IPS-20b (cell line): Measurements from ENCODE around the gene ZMAT1.

Source experiments
- H3K27ac ChIP-seq: one replicate; pipeline ENCODE4 v1.5.1; 2013; ENCODE audit warnings: low read length
- H3K27me3 ChIP-seq: 2 replicates; pipeline ENCODE4 v1.6.1; 2013; ENCODE audit warnings: mild to moderate bottlenecking, low read length, inconsistent platforms; ENCODE audit not compliant: insufficient read depth
- H3K36me3 ChIP-seq: 2 replicates; pipeline ENCODE4 v1.6.1; 2013; ENCODE audit warnings: low read depth, mild to moderate bottlenecking, inconsistent platforms, low read length, moderate library complexity; ENCODE audit not compliant: insufficient read depth
- H3K4me1 ChIP-seq: 2 replicates; pipeline ENCODE4 v1.6.1; 2013; ENCODE audit warnings: mild to moderate bottlenecking, control low read depth, inconsistent platforms, low read length, moderate library complexity; ENCODE audit not compliant: insufficient read depth
- H3K4me3 ChIP-seq: 2 replicates; pipeline ENCODE4 v1.5.1; 2013; ENCODE audit warnings: mild to moderate bottlenecking, low read length, inconsistent platforms
- H3K9ac ChIP-seq: 2 replicates; pipeline ENCODE4 v1.6.1; 2013; ENCODE audit warnings: low read depth, mild to moderate bottlenecking, inconsistent platforms, low read length, moderate library complexity
- H3K9me3 ChIP-seq: 2 replicates; pipeline ENCODE4 v1.6.1; 2013; ENCODE audit warnings: mild to moderate bottlenecking, low read depth, low read length, inconsistent platforms; ENCODE audit not compliant: insufficient read depth

The ZMAT1 gene

GRCh38 chrX:101906136-101906796, 25.6 kb downstream of the ZMAT1 start:
- Histone ChIP-seq H3K27ac (no peak overlapping the region), H3K36me3 (no peaks in the 10 kb centered on the region), H3K9me3 (no peaks in the 10 kb centered on the region), H3K27me3 (no peaks in the 10 kb centered on the region), H3K4me1 (no peaks in the 10 kb centered on the region), H3K9ac (no peak overlapping the region), H3K4me3 (no peak overlapping the region)

GRCh38 chrX:101904996-101905395, 26.8 kb downstream of the ZMAT1 start:
- Histone ChIP-seq H3K4me1 (no peaks in the 10 kb centered on the region), H3K36me3 (no peaks in the 10 kb centered on the region), H3K27ac (no peak overlapping the region), H3K4me3 (no peak overlapping the region), H3K9ac (no peak overlapping the region), H3K9me3 (no peaks in the 10 kb centered on the region), H3K27me3 (no peaks in the 10 kb centered on the region)
